K562 (cell line): ENCODE data around the gene RBM7. TPM values are rescaled to one million over a fixed set of nuclear protein-coding genes. Genes with fewer than 3 reads are reported as not detected.

ENCODE experiments used
- CREBBP ChIP-seq: IDR thresholded peaks from one replicate; pipeline ENCODE4 v1.6.1; 2012; ENCODE audit warnings: low read depth, mild to moderate bottlenecking, control low read depth, inconsistent platforms, low read length
- E4F1 ChIP-seq: fragments of 250-450 bp; sonication (Bioruptor Pico); IDR thresholded peaks from 2 replicates; pipeline ENCODE4 v1.5.0; 2021; ENCODE audit warnings: mild to moderate bottlenecking, borderline replicate concordance
- GMEB1 ChIP-seq: fragments of 250-450 bp; sonication (Bioruptor Pico); IDR thresholded peaks from 2 replicates; pipeline ENCODE4 v1.4.0; 2020; ENCODE audit warnings: mild to moderate bottlenecking
- STAT5B ChIP-seq: fragments of 250-450 bp; sonication (Bioruptor Pico); IDR thresholded peaks from 2 replicates; pipeline ENCODE4 v1.8.0; 2021; ENCODE audit warnings: mild to moderate bottlenecking, inconsistent platforms
- ZBTB9 ChIP-seq: fragments of 450-650 bp; formaldehyde crosslinking; IDR thresholded peaks from 2 replicates; pipeline ENCODE4 v1.4.0; 2020; ENCODE audit warnings: mild to moderate bottlenecking, moderate library complexity
- polyA plus RNA-seq, 8 experiments: library from polyadenylated mRNA; depleted of rRNA in 4 of 8; stranded (reverse) in 5 of 8; unstranded in 3 of 8; fragments of >200 nt; fragmentation: Nextera tagmentation in 2 of 8; fragmentation: Illumina TruSeq in 1 of 8; extraction: Ambion mirVana in 2 of 8; extraction: Trizol in 1 of 8; gene quantifications; 2 replicates each; pipeline versions ENCODE4 v1.2.1 to v1.2.3, GENCODE V29; 2011 to 2014; ENCODE audit warnings: inconsistent platforms in 1 of 8, missing spikeins in 1 of 8
- total RNA-seq, 7 experiments: library from RNA; depleted of rRNA in 6 of 7; stranded (reverse); fragments of >200 nt in 6 of 7; fragmentation: Illumina TruSeq in 2 of 7; extraction: Trizol in 2 of 7; gene quantifications; 2 replicates each; pipeline versions ENCODE4 v1.2.1 to v1.2.3, GENCODE V29; 2011 to 2021; ENCODE audit warnings: low replicate concordance in 1 of 7
- TF ChIP-seq, protein P1 (sequence below): fragments of 200-600 bp; sonication (generic); IDR thresholded peaks from one replicate; pipeline ENCODE4 v1.6.1; 2012; ENCODE audit warnings: mild to moderate bottlenecking, low read depth, low read length, inconsistent platforms

Gene RBM7
- total and polyA plus RNA-seq, 9 of the 15 experiments (the other 6 are each of a cell fraction or from before 2014, with no cell fraction given): 26.0 to 76.8 (median 49.6) TPM

GRCh38 chr11:114439229-114440120 is 39.0 kb downstream of the RBM7 start, which contains the start of gene REXO2 (continued):
- TF ChIP-seq CREBBP (no peak), GMEB1 (peak; percentile 73), E4F1 (CRISPR knock-in tag) (peak; percentile 84; the same call in 1 of the 2 replicates), STAT5B (CRISPR knock-in tag) (no peak), ZBTB9 (CRISPR knock-in tag) (peak; percentile 48; the same call in 1 of the 2 replicates)
- TF ChIP-seq, protein P1, sequence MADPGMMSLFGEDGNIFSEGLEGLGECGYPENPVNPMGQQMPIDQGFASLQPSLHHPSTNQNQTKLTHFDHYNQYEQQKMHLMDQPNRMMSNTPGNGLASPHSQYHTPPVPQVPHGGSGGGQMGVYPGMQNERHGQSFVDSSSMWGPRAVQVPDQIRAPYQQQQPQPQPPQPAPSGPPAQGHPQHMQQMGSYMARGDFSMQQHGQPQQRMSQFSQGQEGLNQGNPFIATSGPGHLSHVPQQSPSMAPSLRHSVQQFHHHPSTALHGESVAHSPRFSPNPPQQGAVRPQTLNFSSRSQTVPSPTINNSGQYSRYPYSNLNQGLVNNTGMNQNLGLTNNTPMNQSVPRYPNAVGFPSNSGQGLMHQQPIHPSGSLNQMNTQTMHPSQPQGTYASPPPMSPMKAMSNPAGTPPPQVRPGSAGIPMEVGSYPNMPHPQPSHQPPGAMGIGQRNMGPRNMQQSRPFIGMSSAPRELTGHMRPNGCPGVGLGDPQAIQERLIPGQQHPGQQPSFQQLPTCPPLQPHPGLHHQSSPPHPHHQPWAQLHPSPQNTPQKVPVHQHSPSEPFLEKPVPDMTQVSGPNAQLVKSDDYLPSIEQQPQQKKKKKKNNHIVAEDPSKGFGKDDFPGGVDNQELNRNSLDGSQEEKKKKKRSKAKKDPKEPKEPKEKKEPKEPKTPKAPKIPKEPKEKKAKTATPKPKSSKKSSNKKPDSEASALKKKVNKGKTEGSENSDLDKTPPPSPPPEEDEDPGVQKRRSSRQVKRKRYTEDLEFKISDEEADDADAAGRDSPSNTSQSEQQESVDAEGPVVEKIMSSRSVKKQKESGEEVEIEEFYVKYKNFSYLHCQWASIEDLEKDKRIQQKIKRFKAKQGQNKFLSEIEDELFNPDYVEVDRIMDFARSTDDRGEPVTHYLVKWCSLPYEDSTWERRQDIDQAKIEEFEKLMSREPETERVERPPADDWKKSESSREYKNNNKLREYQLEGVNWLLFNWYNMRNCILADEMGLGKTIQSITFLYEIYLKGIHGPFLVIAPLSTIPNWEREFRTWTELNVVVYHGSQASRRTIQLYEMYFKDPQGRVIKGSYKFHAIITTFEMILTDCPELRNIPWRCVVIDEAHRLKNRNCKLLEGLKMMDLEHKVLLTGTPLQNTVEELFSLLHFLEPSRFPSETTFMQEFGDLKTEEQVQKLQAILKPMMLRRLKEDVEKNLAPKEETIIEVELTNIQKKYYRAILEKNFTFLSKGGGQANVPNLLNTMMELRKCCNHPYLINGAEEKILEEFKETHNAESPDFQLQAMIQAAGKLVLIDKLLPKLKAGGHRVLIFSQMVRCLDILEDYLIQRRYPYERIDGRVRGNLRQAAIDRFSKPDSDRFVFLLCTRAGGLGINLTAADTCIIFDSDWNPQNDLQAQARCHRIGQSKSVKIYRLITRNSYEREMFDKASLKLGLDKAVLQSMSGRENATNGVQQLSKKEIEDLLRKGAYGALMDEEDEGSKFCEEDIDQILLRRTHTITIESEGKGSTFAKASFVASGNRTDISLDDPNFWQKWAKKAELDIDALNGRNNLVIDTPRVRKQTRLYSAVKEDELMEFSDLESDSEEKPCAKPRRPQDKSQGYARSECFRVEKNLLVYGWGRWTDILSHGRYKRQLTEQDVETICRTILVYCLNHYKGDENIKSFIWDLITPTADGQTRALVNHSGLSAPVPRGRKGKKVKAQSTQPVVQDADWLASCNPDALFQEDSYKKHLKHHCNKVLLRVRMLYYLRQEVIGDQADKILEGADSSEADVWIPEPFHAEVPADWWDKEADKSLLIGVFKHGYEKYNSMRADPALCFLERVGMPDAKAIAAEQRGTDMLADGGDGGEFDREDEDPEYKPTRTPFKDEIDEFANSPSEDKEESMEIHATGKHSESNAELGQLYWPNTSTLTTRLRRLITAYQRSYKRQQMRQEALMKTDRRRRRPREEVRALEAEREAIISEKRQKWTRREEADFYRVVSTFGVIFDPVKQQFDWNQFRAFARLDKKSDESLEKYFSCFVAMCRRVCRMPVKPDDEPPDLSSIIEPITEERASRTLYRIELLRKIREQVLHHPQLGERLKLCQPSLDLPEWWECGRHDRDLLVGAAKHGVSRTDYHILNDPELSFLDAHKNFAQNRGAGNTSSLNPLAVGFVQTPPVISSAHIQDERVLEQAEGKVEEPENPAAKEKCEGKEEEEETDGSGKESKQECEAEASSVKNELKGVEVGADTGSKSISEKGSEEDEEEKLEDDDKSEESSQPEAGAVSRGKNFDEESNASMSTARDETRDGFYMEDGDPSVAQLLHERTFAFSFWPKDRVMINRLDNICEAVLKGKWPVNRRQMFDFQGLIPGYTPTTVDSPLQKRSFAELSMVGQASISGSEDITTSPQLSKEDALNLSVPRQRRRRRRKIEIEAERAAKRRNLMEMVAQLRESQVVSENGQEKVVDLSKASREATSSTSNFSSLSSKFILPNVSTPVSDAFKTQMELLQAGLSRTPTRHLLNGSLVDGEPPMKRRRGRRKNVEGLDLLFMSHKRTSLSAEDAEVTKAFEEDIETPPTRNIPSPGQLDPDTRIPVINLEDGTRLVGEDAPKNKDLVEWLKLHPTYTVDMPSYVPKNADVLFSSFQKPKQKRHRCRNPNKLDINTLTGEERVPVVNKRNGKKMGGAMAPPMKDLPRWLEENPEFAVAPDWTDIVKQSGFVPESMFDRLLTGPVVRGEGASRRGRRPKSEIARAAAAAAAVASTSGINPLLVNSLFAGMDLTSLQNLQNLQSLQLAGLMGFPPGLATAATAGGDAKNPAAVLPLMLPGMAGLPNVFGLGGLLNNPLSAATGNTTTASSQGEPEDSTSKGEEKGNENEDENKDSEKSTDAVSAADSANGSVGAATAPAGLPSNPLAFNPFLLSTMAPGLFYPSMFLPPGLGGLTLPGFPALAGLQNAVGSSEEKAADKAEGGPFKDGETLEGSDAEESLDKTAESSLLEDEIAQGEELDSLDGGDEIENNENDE: no peak
